Measurements from ENCODE around the gene TLCD3A. TPM values are rescaled to one million over a fixed set of nuclear protein-coding genes. Genes with fewer than 3 reads are reported as not detected.
"Not testable (repeated sequence)": the region's sequence is repeated elsewhere in the genome, so short reads cannot be mapped to it uniquely, and the experiment has no call there.

Gene TLCD3A
- total RNA-seq, 2 experiments from 2014 or later: 2.7 to 3.0 TPM

GRCh38 chr17:696369-696768 lies 36.0 kb upstream of the TLCD3A start:
- H3K4me1 Mint-ChIP-seq (ENCODE audit: low read depth): no peaks in the 10 kb centered on the region
- H3K27ac Mint-ChIP-seq: no peak overlapping the region

GRCh38 chr17:697682-698081 lies 34.7 kb upstream of the TLCD3A start:
- Mint-ChIP-seq H3K9me3 (no peaks in the 10 kb centered on the region), H3K27ac (no peak overlapping the region), H3K36me3 (ENCODE audit: low read depth) (peaks cover 8% of the 10 kb centered on the region), H3K4me1 (ENCODE audit: low read depth) (no peaks in the 10 kb centered on the region), H3K27me3 (ENCODE audit: low read depth) (no peaks in the 10 kb centered on the region), H3K4me3 (no peak overlapping the region)
- CTCF ChIA-PET: interaction anchor here (1.0 to 9.2 kb wide), 2 partner anchors 10 to 286 kb away, joined by 3 to 124 read pairs; a partner anchor contains a TSS
- DNase-seq: no peak
- intact Hi-C loops (cut with micrococcal nuclease): no loop called here

More at GRCh38 chr17:696369-696768, 36.0 kb upstream of the TLCD3A start:
- CTCF ChIA-PET: interaction anchor here (9.2 kb wide), 1 partner anchor 285 kb away, joined by 124 read pairs; a partner anchor contains a TSS
- DNase-seq: no peak
- H3K9me3 Mint-ChIP-seq: no peaks in the 10 kb centered on the region
- H3K4me3 Mint-ChIP-seq: no peak overlapping the region
- H3K36me3 Mint-ChIP-seq (ENCODE audit: low read depth): peaks cover 8% of the 10 kb centered on the region
- H3K27me3 Mint-ChIP-seq (ENCODE audit: low read depth): no peaks in the 10 kb centered on the region
- intact Hi-C loops (cut with micrococcal nuclease): no loop called here

GRCh38 chr17:698096-698495 lies 34.3 kb upstream of the TLCD3A start:
- H3K9me3 Mint-ChIP-seq; H3K27me3 Mint-ChIP-seq (ENCODE audit: low read depth); H3K4me3 Mint-ChIP-seq; H3K27ac Mint-ChIP-seq; DNase-seq; intact Hi-C loops (cut with micrococcal nuclease); H3K4me1 Mint-ChIP-seq (ENCODE audit: low read depth); H3K36me3 Mint-ChIP-seq (ENCODE audit: low read depth): not testable (repeated sequence)
- CTCF ChIA-PET: interaction anchor here (0.6 to 9.2 kb wide), 2 partner anchors 287 to 546 kb away, joined by 3 to 124 read pairs; a partner anchor contains a TSS

- DNase-seq: no peak
- peaks cover 8% of the 10 kb centered on the region for H3K36me3 Mint-ChIP-seq (ENCODE audit: low read depth)
- no peaks in the 10 kb centered on the region for H3K4me1 Mint-ChIP-seq (ENCODE audit: low read depth)
- intact Hi-C loops (cut with micrococcal nuclease): no loop called here
- no peaks in the 10 kb centered on the region for H3K27me3 Mint-ChIP-seq (ENCODE audit: low read depth)
- CTCF ChIA-PET: interaction anchor here (0.5 to 9.2 kb wide), 14 partner anchors 12 to 550 kb away, joined by 3 to 124 read pairs (median 4); a partner anchor contains a TSS
- H3K9me3 Mint-ChIP-seq: no peaks in the 10 kb centered on the region
- no peak overlapping the region for H3K27ac Mint-ChIP-seq
- no peak overlapping the region for H3K4me3 Mint-ChIP-seq
Measured at GRCh38 chr17:699345-699744, 33.1 kb upstream of the TLCD3A start.

GRCh38 chr17:700504-701094 lies 31.8 kb upstream of the TLCD3A start:
- intact Hi-C loops (cut with micrococcal nuclease): loop anchor here (1.0 to 10.0 kb wide), 2 partner anchors 288 to 306 kb away; no protein-coding TSS in a partner anchor
- CTCF ChIA-PET: interaction anchor here (0.6 to 9.2 kb wide), 33 partner anchors 9 to 555 kb away, joined by 3 to 124 read pairs (median 4); partner anchors contain the start of gene NXN
- DNase-seq: no peak
- Mint-ChIP-seq H3K36me3 (ENCODE audit: low read depth) (peaks cover 6% of the 10 kb centered on the region), H3K4me1 (ENCODE audit: low read depth) (peaks cover 2% of the 10 kb centered on the region), H3K27ac (no peak overlapping the region), H3K27me3 (ENCODE audit: low read depth) (no peaks in the 10 kb centered on the region), H3K4me3 (no peak overlapping the region), H3K9me3 (no peaks in the 10 kb centered on the region)

- Mint-ChIP-seq H3K27me3 (ENCODE audit: low read depth) (no peaks in the 10 kb centered on the region), H3K4me3 (no peak overlapping the region), H3K36me3 (ENCODE audit: low read depth) (peaks cover 7% of the 10 kb centered on the region), H3K4me1 (ENCODE audit: low read depth) (peaks cover 2% of the 10 kb centered on the region), H3K27ac (no peak overlapping the region), H3K9me3 (no peaks in the 10 kb centered on the region)
- DNase-seq: no peak
- intact Hi-C loops (cut with micrococcal nuclease): loop anchor here (10.0 kb wide), 1 partner anchor 308 kb away; no protein-coding TSS in a partner anchor
- CTCF ChIA-PET: interaction anchor here (9.2 kb wide), 1 partner anchor 292 kb away, joined by 124 read pairs; a partner anchor contains a TSS
Measured at GRCh38 chr17:703081-703875, 29.1 kb upstream of the TLCD3A start.

GRCh38 chr17:704111-704864 lies 28.1 kb upstream of the TLCD3A start:
- no peaks in the 10 kb centered on the region for H3K9me3 Mint-ChIP-seq

GRCh38 chr17:705011-705410 lies 27.4 kb upstream of the TLCD3A start:
- H3K4me3 Mint-ChIP-seq: no peak overlapping the region
- H3K27ac Mint-ChIP-seq: peak overlapping the region; percentile 65
- H3K36me3 Mint-ChIP-seq (ENCODE audit: low read depth): peaks cover 14% of the 10 kb centered on the region
- no peak for DNase-seq
- intact Hi-C loops (cut with micrococcal nuclease): loop anchor here (10.0 kb wide), 1 partner anchor 310 kb away; no protein-coding TSS in a partner anchor
- no peaks in the 10 kb centered on the region for H3K9me3 Mint-ChIP-seq
- H3K4me1 Mint-ChIP-seq (ENCODE audit: low read depth): peaks cover 9% of the 10 kb centered on the region
- CTCF ChIA-PET: interaction anchor here (0.7 to 9.2 kb wide), 3 partner anchors 8 to 293 kb away, joined by 4 to 124 read pairs (median 8); a partner anchor contains a TSS
- no peaks in the 10 kb centered on the region for H3K27me3 Mint-ChIP-seq (ENCODE audit: low read depth)

More at GRCh38 chr17:704111-704864, 28.1 kb upstream of the TLCD3A start:
- CTCF ChIA-PET: interaction anchor here (0.7 to 9.2 kb wide), 3 partner anchors 9 to 293 kb away, joined by 4 to 124 read pairs (median 8); a partner anchor contains a TSS
- H3K4me1 Mint-ChIP-seq (ENCODE audit: low read depth): peaks cover 6% of the 10 kb centered on the region
- H3K36me3 Mint-ChIP-seq (ENCODE audit: low read depth): peaks cover 11% of the 10 kb centered on the region
- intact Hi-C loops (cut with micrococcal nuclease): loop anchor here (10.0 kb wide), 1 partner anchor 309 kb away; no protein-coding TSS in a partner anchor
- peak overlapping the region; percentile 65 for H3K27ac Mint-ChIP-seq
- no peaks in the 10 kb centered on the region for H3K27me3 Mint-ChIP-seq (ENCODE audit: low read depth)
- H3K4me3 Mint-ChIP-seq: no peak overlapping the region
- no peak for DNase-seq

GRCh38 chr17:705863-706262 lies 26.5 kb upstream of the TLCD3A start:
- peaks cover 9% of the 10 kb centered on the region for H3K4me1 Mint-ChIP-seq (ENCODE audit: low read depth)
- H3K27me3 Mint-ChIP-seq (ENCODE audit: low read depth): no peaks in the 10 kb centered on the region
- intact Hi-C loops (cut with micrococcal nuclease): loop anchor here (10.0 kb wide), 1 partner anchor 311 kb away; no protein-coding TSS in a partner anchor
- CTCF ChIA-PET: interaction anchor here (0.6 to 0.7 kb wide), 2 partner anchors 141 to 293 kb away, joined by 3 read pairs; no protein-coding TSS in a partner anchor
- no peak for DNase-seq
- H3K9me3 Mint-ChIP-seq: no peaks in the 10 kb centered on the region
- H3K27ac Mint-ChIP-seq: no peak overlapping the region
- no peak overlapping the region for H3K4me3 Mint-ChIP-seq
- H3K36me3 Mint-ChIP-seq (ENCODE audit: low read depth): peaks cover 14% of the 10 kb centered on the region

- no peak overlapping the region for H3K4me3 Mint-ChIP-seq
- CTCF ChIA-PET: no interaction called here
- no peak for DNase-seq
- no peaks in the 10 kb centered on the region for H3K9me3 Mint-ChIP-seq
- intact Hi-C loops (cut with micrococcal nuclease): loop anchor here (10.0 kb wide), 1 partner anchor 313 kb away; no protein-coding TSS in a partner anchor
- no peak overlapping the region for H3K27ac Mint-ChIP-seq
- peaks cover 22% of the 10 kb centered on the region for H3K4me1 Mint-ChIP-seq (ENCODE audit: low read depth)
- no peaks in the 10 kb centered on the region for H3K27me3 Mint-ChIP-seq (ENCODE audit: low read depth)
- H3K36me3 Mint-ChIP-seq (ENCODE audit: low read depth): peaks cover 14% of the 10 kb centered on the region
Measured at GRCh38 chr17:708132-708531, 24.3 kb upstream of the TLCD3A start.

GRCh38 chr17:718075-718474 lies 14.3 kb upstream of the TLCD3A start:
- H3K9me3 Mint-ChIP-seq: no peaks in the 10 kb centered on the region
- DNase-seq: no peak
- intact Hi-C loops (cut with micrococcal nuclease): no loop called here
- no peak overlapping the region for H3K4me3 Mint-ChIP-seq
- H3K36me3 Mint-ChIP-seq (ENCODE audit: low read depth): peaks cover 2% of the 10 kb centered on the region
- no peaks in the 10 kb centered on the region for H3K27me3 Mint-ChIP-seq (ENCODE audit: low read depth)
- H3K4me1 Mint-ChIP-seq (ENCODE audit: low read depth): peaks cover 10% of the 10 kb centered on the region
- no peak overlapping the region for H3K27ac Mint-ChIP-seq
- CTCF ChIA-PET: interaction anchor here (1.6 kb wide), 1 partner anchor 18 kb away, joined by 5 read pairs; no protein-coding TSS in a partner anchor
